Esophagus squamous epithelium (tissue), 5 donors: ENCODE data around the gene KANK3. TPM values are rescaled to one million over a fixed set of nuclear protein-coding genes. Genes with fewer than 3 reads are reported as not detected.
A peak's percentile ranks its signal among the peaks of the same experiment; 100 is the strongest.

ENCODE experiments used
- DNase-seq: peaks from one replicate; lab custom pipeline; 2025; lab: John Stamatoyannopoulos, UW
- H3K27ac ChIP-seq, 4 donors: fragments of 200-600 bp; sonication (generic); one replicate each; pipeline ENCODE4 v1.5.1; 2016 to 2019; ENCODE audit warnings: mild to moderate bottlenecking in 1 of 4
- H3K27me3 ChIP-seq, 4 donors: fragments of 200-600 bp; sonication (generic); 1 replicate in 3 of 4; 2 replicates in 1 of 4; pipeline versions ENCODE4 v1.5.1 to v1.6.0; 2017 to 2021; ENCODE audit warnings: antibody characterized with exemption in 1 of 4
- H3K36me3 ChIP-seq, 3 donors: fragments of 200-600 bp; sonication (generic); one replicate each; pipeline ENCODE4 v1.5.1; 2016 to 2019
- H3K4me1 ChIP-seq, 3 donors: fragments of 200-600 bp; sonication (generic); one replicate each; pipeline ENCODE4 v1.5.1; 2017 to 2019
- H3K4me3 ChIP-seq, 4 donors: fragments of 200-600 bp; sonication (generic); 1 replicate in 3 of 4; 2 replicates in 1 of 4; pipeline ENCODE4 v1.5.1; 2016 to 2019; ENCODE audit warnings: mild to moderate bottlenecking in 2 of 4, moderate library complexity in 1 of 4
- H3K9me3 ChIP-seq, 3 donors: fragments of 200-600 bp; sonication (generic); one replicate each; pipeline ENCODE4 v1.5.1; 2016 to 2019
- POLR2A ChIP-seq, 4 donors: fragments of 450-650 bp; IDR thresholded peaks; one replicate each; pipeline ENCODE4 v1.6.1; 2017; ENCODE audit warnings: antibody characterized with exemption in 4 of 4, mild to moderate bottlenecking in 4 of 4, moderate library complexity in 3 of 4
- WGBS, 2 donors: methylation state at CpG; one replicate each; pipeline ENCODE4 v1.1.5; 2018; 5-methylcytosine and 5-hydroxymethylcytosine counted together
- intact Hi-C: fragments of 100-400 bp; cut with DNase I; formaldehyde crosslinking; loops from one replicate; pipeline ENCODE4 v1.15.0; 2022
- total RNA-seq, 4 donors: library from RNA; depleted of rRNA; stranded (reverse); fragments of >200 nt; gene quantifications; one replicate each; pipeline ENCODE4 v1.1.0, GENCODE V29; 2016
- TF ChIP-seq, protein P1 (sequence below), 6 experiments: fragments of 450-650 bp in 4 of 6; fragments of 200-600 bp in 2 of 6; sonication (generic) in 2 of 6; IDR thresholded peaks; one replicate each; pipeline ENCODE4 v1.5.1; 2016 to 2019; ENCODE audit warnings: antibody characterized with exemption in 6 of 6, mild to moderate bottlenecking in 4 of 6, moderate library complexity in 4 of 6
- donor health status: DM: yes; HTN: yes; CAD: no.

KANK3 gene
- total RNA-seq, 4 donors from 2014 or later = 2.9 to 8.8 (median 4.4) TPM

- H3K27me3 ChIP-seq = peaks cover 0 to 79% (median 6%) of the 10 kb centered on the region in 4 donors
- TF ChIP-seq, protein P1, sequence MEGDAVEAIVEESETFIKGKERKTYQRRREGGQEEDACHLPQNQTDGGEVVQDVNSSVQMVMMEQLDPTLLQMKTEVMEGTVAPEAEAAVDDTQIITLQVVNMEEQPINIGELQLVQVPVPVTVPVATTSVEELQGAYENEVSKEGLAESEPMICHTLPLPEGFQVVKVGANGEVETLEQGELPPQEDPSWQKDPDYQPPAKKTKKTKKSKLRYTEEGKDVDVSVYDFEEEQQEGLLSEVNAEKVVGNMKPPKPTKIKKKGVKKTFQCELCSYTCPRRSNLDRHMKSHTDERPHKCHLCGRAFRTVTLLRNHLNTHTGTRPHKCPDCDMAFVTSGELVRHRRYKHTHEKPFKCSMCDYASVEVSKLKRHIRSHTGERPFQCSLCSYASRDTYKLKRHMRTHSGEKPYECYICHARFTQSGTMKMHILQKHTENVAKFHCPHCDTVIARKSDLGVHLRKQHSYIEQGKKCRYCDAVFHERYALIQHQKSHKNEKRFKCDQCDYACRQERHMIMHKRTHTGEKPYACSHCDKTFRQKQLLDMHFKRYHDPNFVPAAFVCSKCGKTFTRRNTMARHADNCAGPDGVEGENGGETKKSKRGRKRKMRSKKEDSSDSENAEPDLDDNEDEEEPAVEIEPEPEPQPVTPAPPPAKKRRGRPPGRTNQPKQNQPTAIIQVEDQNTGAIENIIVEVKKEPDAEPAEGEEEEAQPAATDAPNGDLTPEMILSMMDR (IDR thresholded peaks at IDR 0.05) = no peak
- TF ChIP-seq POLR2A (IDR thresholded peaks at IDR 0.05) = no peak
- intact Hi-C loops = no loop called here
- H3K4me1 ChIP-seq = peaks cover 15 to 69% (median 35%) of the 10 kb centered on the region in 3 donors
- H3K4me3 ChIP-seq = no peak overlapping the region
- DNase-seq = no peak
- no peaks in the 10 kb centered on the region for H3K9me3 ChIP-seq
- H3K27ac ChIP-seq = peak overlapping the region in 1 of 4 donors; percentile 34
- 53 to 63% methylated on average over 5 of the region's 7 CpGs for WGBS, 2 donors
- H3K36me3 ChIP-seq = no peaks in the 10 kb centered on the region
Measured at GRCh38 chr19:8337728-8338127, 5.3 kb downstream of the KANK3 start.

DNA sequence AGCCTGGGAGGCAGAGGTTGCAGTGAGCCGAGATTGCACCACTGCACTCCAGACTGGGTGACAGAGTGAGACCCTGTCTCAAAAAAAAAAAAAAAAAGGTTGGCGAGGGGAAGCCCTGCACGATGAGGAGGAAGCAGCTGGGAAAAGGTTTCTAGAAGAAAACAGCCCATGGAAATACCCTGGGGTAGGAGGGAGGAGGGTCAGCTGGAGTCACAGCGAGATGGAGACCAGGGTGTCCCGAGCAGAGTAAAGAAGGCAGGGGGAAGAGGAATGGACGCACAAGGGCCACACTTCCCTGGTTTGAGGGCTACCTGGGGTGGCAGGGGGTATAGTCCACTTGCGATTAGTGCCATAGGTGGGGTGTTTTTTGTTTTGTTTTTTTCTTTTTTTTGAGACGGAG, 6.4 kb downstream of the KANK3 start:
- no peak overlapping the region for H3K4me3 ChIP-seq
- H3K9me3 ChIP-seq = no peaks in the 10 kb centered on the region
- peaks cover 0 to 77% (median 5%) of the 10 kb centered on the region in 4 donors for H3K27me3 ChIP-seq
- peaks cover 13 to 58% (median 29%) of the 10 kb centered on the region in 3 donors for H3K4me1 ChIP-seq
- no peaks in the 10 kb centered on the region for H3K36me3 ChIP-seq
- WGBS, 2 donors = 55 to 62% methylated on average over 7 to 8 of the region's 8 CpGs
- TF ChIP-seq, protein P1 (IDR thresholded peaks at IDR 0.05) = no peak
- no peak for TF ChIP-seq POLR2A (IDR thresholded peaks at IDR 0.05)
- intact Hi-C loops = no loop called here
- no peak for DNase-seq
- H3K27ac ChIP-seq = no peak overlapping the region

DNA sequence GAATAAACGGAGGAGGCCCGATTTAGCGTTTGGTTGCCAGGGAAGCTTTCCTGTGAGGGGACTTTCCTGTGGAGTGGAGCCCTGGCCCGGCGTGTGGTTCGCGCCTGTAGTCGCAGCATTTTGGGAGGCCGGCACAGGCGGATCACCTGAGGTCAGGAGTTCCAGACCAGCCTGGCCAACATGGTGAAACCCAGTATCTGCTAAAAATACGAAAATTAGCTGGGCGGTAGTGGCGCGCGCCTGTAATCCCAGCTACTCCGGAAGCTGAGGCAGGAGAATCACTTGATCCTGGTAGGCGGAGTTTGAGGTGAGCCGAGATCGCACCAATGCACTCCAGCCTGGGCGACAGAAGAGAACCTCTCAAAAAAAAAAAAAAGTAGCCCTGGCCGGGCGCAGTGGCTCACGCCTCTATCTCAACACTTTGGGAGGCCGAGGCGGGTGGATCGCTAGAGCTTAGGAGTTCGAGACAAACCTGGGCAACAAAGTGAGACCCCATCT, 6.9 kb downstream of the KANK3 start:
- Histone ChIP-seq H3K4me1 (peaks cover 13 to 53% (median 29%) of the 10 kb centered on the region in 3 donors), H3K27me3 (peaks cover 0 to 72% (median 5%) of the 10 kb centered on the region in 4 donors), H3K27ac (peak overlapping the region in 2 of 4 donors; percentile 10), H3K4me3 (peak overlapping the region in 3 of 4 donors; percentile 36 to 68 (median 52)), H3K36me3 (no peaks in the 10 kb centered on the region), H3K9me3 (no peaks in the 10 kb centered on the region)
- intact Hi-C loops = no loop called here
- DNase-seq = no peak
- WGBS, 2 donors = 31 to 55% methylated on average over 14 to 16 of the region's 27 CpGs
- TF ChIP-seq, protein P1 (IDR thresholded peaks at IDR 0.05) = no peak
- no peak for TF ChIP-seq POLR2A (IDR thresholded peaks at IDR 0.05)

DNA sequence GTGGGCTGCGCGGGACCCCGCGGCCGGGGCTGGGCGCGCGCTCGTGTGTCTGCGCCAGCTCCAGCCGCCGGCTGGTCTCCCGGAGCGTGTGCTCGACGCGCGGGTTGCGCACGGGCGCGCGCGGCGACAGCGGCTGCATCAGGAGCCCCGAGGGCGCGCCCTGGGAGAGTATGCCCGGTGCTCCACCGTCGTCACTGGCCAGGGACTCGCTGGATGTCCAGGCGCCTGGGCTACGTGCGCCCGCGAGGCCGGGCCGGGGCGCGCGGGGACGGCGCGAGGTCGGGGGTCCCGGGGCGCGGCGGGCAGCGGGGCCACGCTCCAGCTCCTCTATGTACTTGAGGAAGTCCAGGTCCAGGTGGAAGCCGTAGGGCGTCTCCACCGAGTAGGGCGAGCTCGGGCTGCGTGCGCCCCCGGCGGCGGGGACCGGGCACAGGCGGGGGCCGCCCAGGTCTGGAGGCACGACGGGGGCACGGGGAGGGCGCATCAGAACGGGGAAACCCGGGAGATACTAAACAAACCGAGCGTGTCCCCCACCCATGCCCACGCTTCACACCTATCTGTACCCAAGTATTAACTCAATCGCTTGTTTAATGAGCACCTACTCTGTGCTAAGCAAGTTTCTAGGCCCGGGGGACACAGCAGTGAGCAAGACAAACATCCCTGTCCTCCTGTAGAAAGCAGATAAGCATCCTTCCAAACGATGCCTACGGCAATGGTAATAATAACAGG, 7.6 kb downstream of the KANK3 start:
- 8 to 30% methylated on average over 8 to 16 of the region's 79 CpGs for WGBS, 2 donors
- peaks cover 13 to 49% (median 29%) of the 10 kb centered on the region in 3 donors for H3K4me1 ChIP-seq

More for the DNA sequence above, 7.6 kb downstream of the KANK3 start:
- Histone ChIP-seq H3K4me3 (peak overlapping the region; percentile 31 to 68 (median 44)), H3K36me3 (no peaks in the 10 kb centered on the region), H3K9me3 (no peaks in the 10 kb centered on the region), H3K27me3 (peaks cover 0 to 66% (median 5%) of the 10 kb centered on the region in 4 donors), H3K27ac (peak overlapping the region in 2 of 4 donors; percentile 10)
- DNase-seq = no peak
- TF ChIP-seq, protein P1 (IDR thresholded peaks at IDR 0.05) = peak in 1 of 6 experiments; percentile 39
- TF ChIP-seq POLR2A (IDR thresholded peaks at IDR 0.05) = no peak
- intact Hi-C loops = no loop called here
